ENCODE results near the gene AEBP2.
A peak's percentile ranks its signal among the peaks of the same experiment; 100 is the strongest.
"Not testable (repeated sequence)": the region's sequence is repeated elsewhere in the genome, so short reads cannot be mapped to it uniquely, and the experiment has no call there.

The AEBP2 gene

GRCh38 chr12:19439059-19440018 is at the start of gene AEBP2:
TSS of gene AEBP2 (plus strand) at chr12:19439492. CDS start at chr12:19439700, 208 bp downstream.
- peak; percentile 96 for DNase-seq (ENCODE audit: low spot score)

GRCh38 chr12:19390051-19390598 is 49.2 kb upstream of the AEBP2 start:
- DNase-seq (ENCODE audit: low spot score): no peak

GRCh38 chr12:19392644-19393043 is 46.6 kb upstream of the AEBP2 start:
- DNase-seq (ENCODE audit: low spot score): not testable (repeated sequence)

- no peak for DNase-seq (ENCODE audit: low spot score)
Observed at GRCh38 chr12:19394385-19394784, 44.9 kb upstream of the AEBP2 start.

GRCh38 chr12:19397534-19397933 is 41.8 kb upstream of the AEBP2 start:
- DNase-seq (ENCODE audit: low spot score): no peak

GRCh38 chr12:19398376-19399363 is 40.6 kb upstream of the AEBP2 start:
- no peak for DNase-seq (ENCODE audit: low spot score)

GRCh38 chr12:19400649-19401285 is 38.5 kb upstream of the AEBP2 start:
- DNase-seq (ENCODE audit: low spot score): not testable (repeated sequence)

- no peak for DNase-seq (ENCODE audit: low spot score)
Observed at GRCh38 chr12:19402211-19402610, 37.1 kb upstream of the AEBP2 start.

- DNase-seq (ENCODE audit: low spot score): no peak
Observed at GRCh38 chr12:19402743-19403431, 36.4 kb upstream of the AEBP2 start.

GRCh38 chr12:19404242-19404880 is 34.9 kb upstream of the AEBP2 start:
- DNase-seq (ENCODE audit: low spot score): peak; percentile 37

GRCh38 chr12:19409376-19409775 is 29.9 kb upstream of the AEBP2 start:
- DNase-seq (ENCODE audit: low spot score): no peak

- DNase-seq (ENCODE audit: low spot score): no peak
Observed at GRCh38 chr12:19410211-19410610, 29.1 kb upstream of the AEBP2 start.

- DNase-seq (ENCODE audit: low spot score): no peak
Observed at GRCh38 chr12:19410629-19411185, 28.6 kb upstream of the AEBP2 start.

- DNase-seq (ENCODE audit: low spot score): no peak
Observed at GRCh38 chr12:19411234-19412204, 27.8 kb upstream of the AEBP2 start.

- no peak for DNase-seq (ENCODE audit: low spot score)
Observed at GRCh38 chr12:19412844-19413243, 26.4 kb upstream of the AEBP2 start.

GRCh38 chr12:19413582-19413981 is 25.7 kb upstream of the AEBP2 start:
- DNase-seq (ENCODE audit: low spot score): not testable (repeated sequence)

GRCh38 chr12:19415563-19415962 is 23.7 kb upstream of the AEBP2 start:
- DNase-seq (ENCODE audit: low spot score): no peak

- no peak for DNase-seq (ENCODE audit: low spot score)
Observed at GRCh38 chr12:19419086-19419485, 20.2 kb upstream of the AEBP2 start.
